Choroid plexus epithelial cell (primary cell): ENCODE measurements around the gene SF3B6.

Source experiments
- DNase-seq: peaks from one replicate; pipeline ENCODE4 v3.0.0-alpha.2; 2010; ENCODE audit warnings: low read depth
- H3K4me3 ChIP-seq: 2 replicates; pipeline ENCODE4 v1.5.1; 2011; ENCODE audit warnings: low read depth, mild to moderate bottlenecking, control low read depth, low read length, moderate library complexity
- CTCF ChIP-seq: conservative IDR thresholded peaks from 2 replicates; pipeline ENCODE4 v1.5.1; 2011; ENCODE audit warnings: low read depth, mild to moderate bottlenecking, control low read depth, inconsistent platforms, low read length, moderate library complexity

SF3B6 gene

GRCh38 chr2:24050041-24050979 is 25.8 kb downstream of the SF3B6 start:
- peak overlapping the region; percentile 69 for H3K4me3 ChIP-seq
- TF ChIP-seq CTCF: no peak
- peak; percentile 21 for DNase-seq

GRCh38 chr2:24049485-24050021 is 26.6 kb downstream of the SF3B6 start, which contains the start of gene FKBP1B:
Gene FKBP1B (plus strand): TSS chr2:24049741. CDS start chr2:24049850, 109 bp downstream.
- TF ChIP-seq CTCF: no peak
- peak within 1 kb of the TSS; percentile 69 for H3K4me3 ChIP-seq
- DNase-seq: peak; percentile 55

- no peak for DNase-seq
- H3K4me3 ChIP-seq: peak overlapping the region; percentile 69
- no peak for TF ChIP-seq CTCF
Observed at GRCh38 chr2:24048769-24049484, 27.2 kb downstream of the SF3B6 start.

GRCh38 chr2:24047703-24048033 is 28.5 kb downstream of the SF3B6 start:
- no peak for DNase-seq
- no peak overlapping the region for H3K4me3 ChIP-seq
- TF ChIP-seq CTCF: no peak

GRCh38 chr2:24046930-24047702 is 29.0 kb downstream of the SF3B6 start, which contains the start of gene WDCP:
Gene WDCP (minus strand): TSS chr2:24047391. CDS start chr2:24039494, 7,897 bp downstream.
- TF ChIP-seq CTCF: no peak
- DNase-seq: peak; percentile 100

GRCh38 chr2:24046599-24046929 is 29.6 kb downstream of the SF3B6 start:
- DNase-seq: peak; percentile 11
- TF ChIP-seq CTCF: no peak
- H3K4me3 ChIP-seq: peak overlapping the region; percentile 90

More at GRCh38 chr2:24046930-24047702, 29.0 kb downstream of the SF3B6 start, which contains the start of gene WDCP:
- H3K4me3 ChIP-seq: peak within 1 kb of the TSS; percentile 90
